Nephron progenitor cell (in vitro differentiated cells): ENCODE data around the gene GAS2L1.

Source experiments
- DNase-seq: peaks from one replicate; pipeline ENCODE4 v3.0.0; 2021
- H3K27ac Mint-ChIP-seq: 2 replicates; pipeline ENCODE4 v1.8.0; 2021; ENCODE audit warnings: mild to moderate bottlenecking, moderate library complexity, mixed read lengths
- H3K27me3 Mint-ChIP-seq: 2 replicates; pipeline ENCODE4 v1.8.0; 2021; ENCODE audit warnings: mild to moderate bottlenecking, low read depth, mixed read lengths; ENCODE audit not compliant: poor library complexity
- H3K36me3 Mint-ChIP-seq: 2 replicates; pipeline ENCODE4 v1.8.0; 2021; ENCODE audit warnings: low read depth, mixed read lengths
- H3K4me1 Mint-ChIP-seq: 2 replicates; pipeline ENCODE4 v1.8.0; 2021; ENCODE audit warnings: mixed read lengths
- H3K4me3 Mint-ChIP-seq: 2 replicates; pipeline ENCODE4 v1.8.0; 2021; ENCODE audit warnings: mild to moderate bottlenecking, moderate library complexity, mixed read lengths
- H3K9me3 Mint-ChIP-seq: 2 replicates; pipeline ENCODE4 v1.8.0; 2021; ENCODE audit warnings: mild to moderate bottlenecking, moderate library complexity, mixed read lengths
- TF ChIP-seq, protein P1 (sequence below): fragments of 200-600 bp; sonication (generic); IDR thresholded peaks from 2 replicates; pipeline ENCODE4 v1.5.0; 2021; ENCODE audit warnings: antibody characterized with exemption

GAS2L1 gene

DNA sequence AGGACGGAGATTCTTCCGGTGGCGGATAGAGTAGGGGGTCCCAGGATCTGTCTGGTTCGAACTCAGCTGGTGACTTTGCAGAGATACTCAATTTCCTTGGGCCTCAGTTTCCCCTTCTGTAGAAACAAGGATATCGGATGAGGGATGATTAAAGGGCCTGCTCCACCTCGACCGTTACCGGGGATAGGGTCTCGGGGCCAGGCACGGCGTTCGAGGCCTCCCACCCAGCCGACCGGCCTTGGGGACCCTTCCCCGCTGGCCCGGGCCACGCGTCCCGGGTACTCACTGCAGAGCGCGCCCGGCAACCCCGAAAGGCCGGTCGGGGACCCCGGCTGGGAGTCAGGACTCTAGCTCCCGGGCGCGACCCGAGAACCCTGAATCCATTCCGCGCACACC is 39.0 kb upstream of the GAS2L1 start:
- Mint-ChIP-seq H3K4me1 (peaks cover 59% of the 10 kb centered on the region), H3K4me3 (peak overlapping the region; percentile 96), H3K27ac (peak overlapping the region; percentile 77), H3K36me3 (peaks cover 33% of the 10 kb centered on the region), H3K27me3 (peaks cover 5% of the 10 kb centered on the region), H3K9me3 (no peaks in the 10 kb centered on the region)
- TF ChIP-seq, protein P1, sequence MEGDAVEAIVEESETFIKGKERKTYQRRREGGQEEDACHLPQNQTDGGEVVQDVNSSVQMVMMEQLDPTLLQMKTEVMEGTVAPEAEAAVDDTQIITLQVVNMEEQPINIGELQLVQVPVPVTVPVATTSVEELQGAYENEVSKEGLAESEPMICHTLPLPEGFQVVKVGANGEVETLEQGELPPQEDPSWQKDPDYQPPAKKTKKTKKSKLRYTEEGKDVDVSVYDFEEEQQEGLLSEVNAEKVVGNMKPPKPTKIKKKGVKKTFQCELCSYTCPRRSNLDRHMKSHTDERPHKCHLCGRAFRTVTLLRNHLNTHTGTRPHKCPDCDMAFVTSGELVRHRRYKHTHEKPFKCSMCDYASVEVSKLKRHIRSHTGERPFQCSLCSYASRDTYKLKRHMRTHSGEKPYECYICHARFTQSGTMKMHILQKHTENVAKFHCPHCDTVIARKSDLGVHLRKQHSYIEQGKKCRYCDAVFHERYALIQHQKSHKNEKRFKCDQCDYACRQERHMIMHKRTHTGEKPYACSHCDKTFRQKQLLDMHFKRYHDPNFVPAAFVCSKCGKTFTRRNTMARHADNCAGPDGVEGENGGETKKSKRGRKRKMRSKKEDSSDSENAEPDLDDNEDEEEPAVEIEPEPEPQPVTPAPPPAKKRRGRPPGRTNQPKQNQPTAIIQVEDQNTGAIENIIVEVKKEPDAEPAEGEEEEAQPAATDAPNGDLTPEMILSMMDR: no peak
- DNase-seq: no peak

DNA sequence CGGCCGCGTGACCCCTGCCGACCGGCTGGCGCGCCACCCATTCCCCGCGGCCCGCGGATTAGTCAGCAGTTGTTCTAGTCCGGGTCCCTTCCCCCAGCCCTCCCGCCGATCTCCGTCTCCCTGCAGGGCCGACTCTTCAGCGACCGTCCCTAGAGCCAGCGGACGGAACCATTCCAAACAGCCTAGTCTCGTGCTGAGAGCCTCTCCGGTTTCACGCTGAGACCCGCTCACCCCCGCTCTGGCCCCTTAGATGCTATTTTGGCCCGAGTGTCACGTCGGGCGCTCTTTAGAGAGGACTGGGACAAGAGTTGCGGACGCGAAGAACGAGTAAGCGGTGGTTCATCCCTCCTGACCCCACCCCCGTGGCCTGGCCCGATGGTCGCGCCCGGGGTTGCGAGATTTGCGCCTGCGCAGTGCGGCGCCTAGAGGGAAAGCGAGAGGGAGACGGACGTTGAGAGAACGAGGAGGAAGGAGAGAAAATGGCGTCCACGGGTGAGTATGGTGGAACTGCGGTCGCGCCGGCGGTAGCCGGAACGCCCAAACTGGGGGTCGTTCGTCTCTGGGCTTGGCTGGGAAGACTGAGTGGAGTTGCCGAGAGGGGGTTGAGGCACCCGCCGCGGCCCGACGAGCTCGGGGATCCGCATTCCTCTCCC is 38.5 kb upstream of the GAS2L1 start, which contains the start of the genes EWSR1 and RHBDD3:
TSS of gene EWSR1 (plus strand) at position 411 of the 653 bp plus-strand sequence. CDS start at position 480, 69 bp downstream.
TSS of gene RHBDD3 (minus strand) at position 124 of the 653 bp plus-strand sequence. CDS start 2,355 bp downstream, outside the sequence.
- Mint-ChIP-seq H3K27ac (peak within 1 kb of the TSS; percentile 100), H3K4me3 (peak within 1 kb of the TSS; percentile 96), H3K9me3 (no peaks in the 10 kb centered on the region), H3K36me3 (peaks cover 37% of the 10 kb centered on the region), H3K4me1 (peaks cover 63% of the 10 kb centered on the region), H3K27me3 (peaks cover 5% of the 10 kb centered on the region)
- TF ChIP-seq, protein P1: no peak
- peak; percentile 98 for DNase-seq

DNA sequence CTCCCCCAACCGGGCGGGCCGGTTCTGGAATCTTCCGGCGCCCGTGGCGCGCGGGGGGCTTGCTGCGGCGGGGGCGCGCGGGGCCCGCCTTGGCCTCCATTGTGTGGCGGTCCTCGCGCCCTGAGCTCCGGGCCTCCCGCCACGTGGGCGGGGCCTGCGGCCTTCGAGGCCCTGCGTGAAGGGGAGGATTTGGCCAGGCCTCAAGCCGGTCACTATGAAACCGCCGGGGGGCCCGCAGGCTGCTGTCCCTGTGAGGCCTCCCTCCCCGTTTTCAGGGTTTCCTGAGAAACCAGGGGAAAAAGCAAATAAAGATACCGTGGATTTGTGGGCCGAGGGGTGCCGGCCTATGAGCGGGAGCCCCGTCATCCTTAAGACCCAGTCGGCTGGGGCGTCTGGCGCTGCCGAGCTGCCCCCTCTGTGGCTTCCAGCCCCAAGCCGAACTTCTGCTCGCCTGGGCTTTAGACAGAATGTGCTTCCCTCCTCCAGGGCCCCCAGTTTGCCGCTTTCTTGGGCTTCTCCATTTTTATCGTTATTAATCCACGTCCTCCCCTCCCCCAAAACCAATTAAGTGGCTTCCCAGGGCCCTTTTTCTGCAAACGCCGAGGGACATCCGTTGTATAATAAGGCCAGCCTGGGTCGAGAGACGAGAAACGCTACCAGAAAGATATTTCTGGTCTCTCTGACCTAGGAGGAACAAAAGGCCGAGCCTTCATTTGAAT is 37.8 kb upstream of the GAS2L1 start:
- H3K4me3 Mint-ChIP-seq: peak overlapping the region; percentile 96
- no peaks in the 10 kb centered on the region for H3K9me3 Mint-ChIP-seq
- H3K27me3 Mint-ChIP-seq: peaks cover 5% of the 10 kb centered on the region
- TF ChIP-seq, protein P1: no peak
- peaks cover 69% of the 10 kb centered on the region for H3K4me1 Mint-ChIP-seq
- peak overlapping the region; percentile 100 for H3K27ac Mint-ChIP-seq
- H3K36me3 Mint-ChIP-seq: peaks cover 44% of the 10 kb centered on the region
- peak; percentile 62 for DNase-seq

DNA sequence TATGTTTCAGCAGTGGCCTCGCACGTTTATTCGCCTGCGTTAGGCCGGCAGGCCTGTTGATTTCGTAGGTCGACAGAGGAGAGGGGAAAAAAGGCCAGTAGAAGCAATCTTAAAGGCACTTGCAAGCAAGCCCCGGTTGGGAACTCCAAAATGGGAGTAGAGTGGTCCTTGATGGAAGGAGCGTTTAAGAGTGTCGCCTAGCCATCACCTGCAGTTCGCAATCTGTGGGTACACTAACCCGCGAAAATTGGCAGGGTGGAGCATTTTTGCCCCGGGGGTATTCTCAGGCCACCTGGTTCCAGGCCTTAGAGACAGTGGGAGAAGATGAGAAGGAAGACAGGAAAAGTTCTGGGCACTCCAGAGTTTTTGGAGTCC is 37.2 kb upstream of the GAS2L1 start:
- Mint-ChIP-seq H3K9me3 (no peaks in the 10 kb centered on the region), H3K27ac (peak overlapping the region; percentile 98), H3K36me3 (peaks cover 49% of the 10 kb centered on the region)

DNA sequence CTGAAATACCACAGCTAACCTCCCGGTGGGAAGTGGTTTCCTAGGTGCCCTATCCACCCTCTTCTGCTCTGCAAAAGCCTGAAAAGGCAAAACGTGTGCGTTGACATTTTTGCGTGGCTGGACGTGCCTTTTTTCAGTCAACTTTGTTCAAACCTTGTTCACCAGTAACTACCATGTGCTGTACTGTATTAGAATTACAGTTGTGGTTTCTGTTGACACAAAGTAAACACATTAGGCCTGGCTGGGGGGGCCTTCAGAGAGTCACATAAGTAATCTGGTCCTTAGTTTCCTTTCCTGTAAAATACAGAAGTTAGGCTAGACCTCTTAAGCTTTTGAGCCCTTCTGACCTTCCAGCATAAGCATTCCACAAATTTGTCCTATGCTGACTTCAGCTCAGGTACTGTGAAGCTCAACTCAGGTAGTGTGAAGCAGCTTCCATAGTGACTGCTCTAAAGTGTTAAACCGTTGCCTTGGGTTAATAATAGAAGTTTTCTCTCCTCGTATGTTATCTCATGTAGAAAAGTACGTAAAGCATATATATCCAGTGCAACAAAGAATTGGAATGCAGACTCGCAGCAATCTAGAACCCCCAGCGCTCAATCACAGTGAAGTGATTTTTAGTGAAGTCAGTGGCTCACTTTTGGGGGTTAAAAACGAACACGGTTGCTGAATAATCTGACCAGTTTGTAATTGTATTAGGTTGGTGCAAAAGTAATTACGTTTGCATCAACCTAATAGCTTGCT is 36.5 kb upstream of the GAS2L1 start:
- Mint-ChIP-seq H3K4me3 (peak overlapping the region; percentile 96), H3K9me3 (no peaks in the 10 kb centered on the region), H3K4me1 (peaks cover 77% of the 10 kb centered on the region), H3K27me3 (peaks cover 5% of the 10 kb centered on the region), H3K27ac (peak overlapping the region; percentile 98), H3K36me3 (peaks cover 52% of the 10 kb centered on the region)
- TF ChIP-seq, protein P1: no peak
- no peak for DNase-seq

More for the DNA sequence above, 37.2 kb upstream of the GAS2L1 start:
- no peak for DNase-seq
- TF ChIP-seq, protein P1: no peak
- peak overlapping the region; percentile 96 for H3K4me3 Mint-ChIP-seq
- peaks cover 70% of the 10 kb centered on the region for H3K4me1 Mint-ChIP-seq
- H3K27me3 Mint-ChIP-seq: peaks cover 5% of the 10 kb centered on the region
